Thymus (tissue), 11 donors: ENCODE results near the gene SRRT. TPM values are rescaled to one million over a fixed set of nuclear protein-coding genes. Genes with fewer than 3 reads are reported as not detected.

Experiments
- DNase-seq, 9 donors: peaks; one replicate each; pipeline ENCODE4 v3.0.0-alpha.2; 2013; ENCODE audit warnings: low spot score in 9 of 9, low read depth in 6 of 9, missing footprints in 1 of 9
- H3K27ac ChIP-seq, 2 donors: one replicate each; pipeline ENCODE4 v1.5.1; 2013; ENCODE audit warnings: control low read depth in 1 of 2, low read depth in 1 of 2, low read length in 1 of 2, mild to moderate bottlenecking in 1 of 2, moderate library complexity in 1 of 2
- H3K27me3 ChIP-seq, 2 donors: one replicate each; pipeline ENCODE4 v1.5.1; 2013; ENCODE audit warnings: low read length in 1 of 2; ENCODE audit not compliant: control insufficient read depth in 2 of 2, insufficient read depth in 1 of 2
- H3K36me3 ChIP-seq, 2 donors: one replicate each; pipeline ENCODE4 v1.5.1; 2013; ENCODE audit warnings: low read length in 1 of 2, mild to moderate bottlenecking in 1 of 2, moderate library complexity in 1 of 2; ENCODE audit not compliant: control insufficient read depth in 2 of 2, insufficient read depth in 2 of 2
- H3K4me1 ChIP-seq, 2 donors: one replicate each; pipeline ENCODE4 v1.5.1; 2013; ENCODE audit warnings: low read length in 2 of 2; ENCODE audit not compliant: control insufficient read depth in 2 of 2, insufficient read depth in 2 of 2
- H3K4me3 ChIP-seq, 2 donors: one replicate each; pipeline ENCODE4 v1.5.1; 2013; ENCODE audit warnings: low read length in 2 of 2, control low read depth in 1 of 2, mild to moderate bottlenecking in 1 of 2
- H3K9me3 ChIP-seq, 2 donors: one replicate each; pipeline ENCODE4 v1.5.1; 2013; ENCODE audit warnings: low read length in 1 of 2, mild to moderate bottlenecking in 1 of 2; ENCODE audit not compliant: control insufficient read depth in 2 of 2, insufficient read depth in 1 of 2
- WGBS: extraction: QIAGEN DNeasy Blood & Tissue Kit; methylation state at CpG from one replicate; pipeline ENCODE4 v1.1.7; 2013; 5-methylcytosine and 5-hydroxymethylcytosine counted together
- polyA plus RNA-seq: library from polyadenylated mRNA; stranded (reverse); fragments of 200-250 nt; gene quantifications from one replicate; pipeline ENCODE4 v1.2.3, GENCODE V29; 2013
- total RNA-seq: library from RNA; stranded (reverse); fragments of 120-200 nt; gene quantifications from one replicate; pipeline ENCODE4 v1.2.4, GENCODE V29; 2013
- donor health status: healthy.

SRRT gene
- total and polyA plus RNA-seq, 2 donors = 74.2 to 120 TPM

GRCh38 chr7:100888988-100889750 lies 14.3 kb downstream of the SRRT start, which contains the start of gene UFSP1:
UFSP1 (minus strand) TSS chr7:100889715; CDS start chr7:100889271, 444 bp downstream.
- peaks cover 42 to 47% of the 10 kb centered on the region in 2 donors for H3K36me3 ChIP-seq
- peak within 1 kb of the TSS; percentile 62 to 66 for H3K4me3 ChIP-seq
- peak in 1 of 9 donors; percentile 49 for DNase-seq
- H3K4me1 ChIP-seq = peaks cover 12 to 44% of the 10 kb centered on the region in 2 donors
- H3K9me3 ChIP-seq = peaks cover 0 to 10% of the 10 kb centered on the region in 2 donors
- H3K27ac ChIP-seq = peak within 1 kb of the TSS; percentile 53 to 79
- peaks cover 34 to 45% of the 10 kb centered on the region in 2 donors for H3K27me3 ChIP-seq
- WGBS = 9% methylated on average over 73 of the region's 73 CpGs

GRCh38 chr7:100890653-100891567 lies 16.0 kb downstream of the SRRT start:
- H3K4me3 ChIP-seq = peak overlapping the region; percentile 5 to 66
- H3K27me3 ChIP-seq = peaks cover 51 to 61% of the 10 kb centered on the region in 2 donors
- peaks cover 12 to 49% of the 10 kb centered on the region in 2 donors for H3K4me1 ChIP-seq
- H3K27ac ChIP-seq = peak overlapping the region; percentile 23 to 37
- WGBS = 9% methylated on average over 43 of the region's 43 CpGs
- peaks cover 25 to 30% of the 10 kb centered on the region in 2 donors for H3K36me3 ChIP-seq
- peaks cover 0 to 10% of the 10 kb centered on the region in 2 donors for H3K9me3 ChIP-seq
- DNase-seq = no peak

DNA sequence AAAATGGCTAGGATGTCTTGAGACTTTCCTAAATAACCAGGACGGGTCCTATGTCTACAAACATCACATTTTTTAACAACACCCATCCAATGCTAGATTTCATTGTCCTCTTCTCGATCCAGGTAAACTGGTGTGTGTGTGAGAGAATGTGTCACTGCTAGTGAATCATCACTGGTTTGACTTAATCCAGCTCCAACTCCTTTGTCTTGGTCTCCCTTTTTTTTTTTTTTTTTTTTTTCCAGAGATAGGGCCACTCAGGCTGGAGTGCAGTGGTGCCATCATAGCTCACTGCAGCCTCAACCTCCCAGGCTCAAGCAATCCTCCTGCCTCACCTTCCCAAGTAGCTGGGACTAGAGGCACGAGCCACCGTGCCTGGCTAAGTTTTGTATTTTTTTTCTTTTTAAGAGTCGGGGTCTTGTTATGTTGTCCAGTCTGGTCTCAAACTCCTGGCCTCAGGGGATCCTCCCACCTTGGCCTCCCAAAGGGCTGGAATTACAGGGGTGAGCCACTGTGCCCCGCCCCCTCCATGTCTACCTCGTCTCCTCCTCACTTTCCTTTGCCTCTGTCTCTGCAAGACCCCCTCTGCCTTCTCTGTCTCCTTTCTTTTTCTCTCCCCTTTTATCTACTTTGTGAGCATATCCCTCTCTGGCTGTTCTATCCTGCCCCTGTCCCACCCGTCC lies 16.8 kb downstream of the SRRT start:
- Histone ChIP-seq H3K4me3 (no peak overlapping the region), H3K27ac (no peak overlapping the region)
- WGBS = 85% methylated on average over 8 of the region's 8 CpGs

DNA sequence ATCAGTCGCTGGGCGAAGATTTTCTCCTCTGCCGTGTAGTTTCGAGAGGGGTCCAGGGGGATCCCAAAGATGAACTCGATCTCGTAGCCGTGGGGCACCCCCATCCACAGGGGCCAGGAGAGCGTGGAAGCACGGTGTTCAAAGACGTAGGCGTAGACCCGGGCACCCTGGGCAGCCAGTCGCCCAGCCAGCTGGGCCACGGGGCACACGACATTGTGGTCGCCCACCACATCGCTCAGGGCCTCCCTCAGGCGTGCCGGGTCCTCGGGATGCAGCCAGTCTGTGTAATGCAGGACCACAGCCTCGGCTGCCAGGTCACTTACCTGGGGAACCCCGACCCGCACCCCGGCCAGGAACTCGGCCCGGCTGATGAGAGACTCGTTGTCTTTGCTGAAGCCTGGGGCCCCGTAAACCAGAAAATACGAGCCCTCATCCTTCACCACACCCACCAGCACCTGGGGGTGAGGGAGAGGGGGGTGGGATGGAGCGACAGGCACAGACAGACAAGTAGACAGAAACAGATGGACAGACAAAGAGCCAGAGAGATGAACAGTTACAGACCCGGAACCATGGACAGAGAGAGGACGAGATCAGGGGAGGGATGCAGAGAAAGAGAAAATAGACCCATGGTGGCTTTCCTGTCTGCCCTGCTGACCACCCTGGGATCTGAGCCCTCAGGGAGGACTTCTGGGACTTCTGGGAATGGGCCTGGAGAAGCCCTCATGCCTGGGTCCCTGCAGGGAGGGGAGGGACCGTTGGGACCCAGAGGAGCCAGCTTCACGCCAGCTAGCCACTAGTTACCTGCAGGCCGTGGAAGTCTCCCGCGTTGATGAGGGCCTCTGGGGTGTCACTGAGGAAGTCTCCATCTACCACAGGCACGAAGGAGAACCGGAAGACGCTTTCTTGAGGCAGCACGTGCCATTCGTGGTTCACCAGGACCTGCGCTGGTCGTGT lies 17.7 kb downstream of the SRRT start:
- 91% methylated on average over 44 of the region's 44 CpGs for WGBS
- peaks cover 18 to 45% of the 10 kb centered on the region in 2 donors for H3K4me1 ChIP-seq
- DNase-seq = no peak

More for the DNA sequence above, 16.8 kb downstream of the SRRT start:
- Histone ChIP-seq H3K4me1 (peaks cover 12 to 54% of the 10 kb centered on the region in 2 donors), H3K36me3 (peaks cover 17 to 22% of the 10 kb centered on the region in 2 donors), H3K9me3 (peaks cover 0 to 16% of the 10 kb centered on the region in 2 donors), H3K27me3 (peaks cover 59 to 69% of the 10 kb centered on the region in 2 donors)
- DNase-seq = no peak

GRCh38 chr7:100893318-100893895 lies 18.5 kb downstream of the SRRT start:
- H3K4me1 ChIP-seq = peaks cover 18 to 37% of the 10 kb centered on the region in 2 donors
- peaks cover 0 to 10% of the 10 kb centered on the region in 2 donors for H3K9me3 ChIP-seq
- DNase-seq = no peak
- H3K4me3 ChIP-seq = no peak overlapping the region
- H3K27ac ChIP-seq = no peak overlapping the region
- 96% methylated on average over 32 of the region's 32 CpGs for WGBS
- H3K36me3 ChIP-seq = peaks cover 0 to 5% of the 10 kb centered on the region in 2 donors
- peaks cover 72 to 85% of the 10 kb centered on the region in 2 donors for H3K27me3 ChIP-seq

More for the DNA sequence above, 17.7 kb downstream of the SRRT start:
- peaks cover 0 to 10% of the 10 kb centered on the region in 2 donors for H3K9me3 ChIP-seq
- H3K4me3 ChIP-seq = no peak overlapping the region
- peaks cover 7 to 12% of the 10 kb centered on the region in 2 donors for H3K36me3 ChIP-seq
- H3K27ac ChIP-seq = no peak overlapping the region
- peaks cover 68 to 77% of the 10 kb centered on the region in 2 donors for H3K27me3 ChIP-seq

GRCh38 chr7:100893910-100894721 lies 19.2 kb downstream of the SRRT start:
- Histone ChIP-seq H3K4me1 (peaks cover 17 to 30% of the 10 kb centered on the region in 2 donors), H3K27ac (peak overlapping the region in 1 of 2 donors; percentile 18), H3K27me3 (peaks cover 72 to 89% of the 10 kb centered on the region in 2 donors), H3K9me3 (peaks cover 0 to 10% of the 10 kb centered on the region in 2 donors), H3K36me3 (no peaks in the 10 kb centered on the region), H3K4me3 (peak overlapping the region in 1 of 2 donors; percentile 22)
- no peak for DNase-seq
- WGBS = 57% methylated on average over 40 of the region's 40 CpGs
